ENCODE measurements around the gene ACKR3.

The ACKR3 gene

GRCh38 chr2:236629961-236630872, 60.6 kb downstream of the ACKR3 start:
- DNase-seq (ENCODE audit: low read depth): no peak

GRCh38 chr2:236631281-236631855, 61.7 kb downstream of the ACKR3 start:
- no peak for DNase-seq (ENCODE audit: low read depth)

GRCh38 chr2:236631856-236632291, 62.2 kb downstream of the ACKR3 start:
- no peak for DNase-seq (ENCODE audit: low read depth)

Data from fibroblast of gingiva (primary cell).